Muscle of back (tissue), 11 donors: ENCODE measurements around the gene NIPAL3. TPM values are rescaled to one million over a fixed set of nuclear protein-coding genes. Genes with fewer than 3 reads are reported as not detected.
A peak's percentile ranks its signal among the peaks of the same experiment; 100 is the strongest.

Experiments used
- DNase-seq, 3 donors: peaks; one replicate each; pipeline versions ENCODE4 v3.0.0 to v3.0.0-alpha.2; 2013
- polyA plus RNA-seq, 10 donors: library from polyadenylated mRNA; unstranded; fragments of 120-200 nt; gene quantifications; one replicate each; pipeline ENCODE4 v1.2.1, GENCODE V29; 2013; ENCODE audit not compliant: insufficient read length in 10 of 10

The NIPAL3 gene
- polyA plus RNA-seq, 10 donors, result 3.4 to 6.1 (median 4.4) TPM

GRCh38 chr1:24390924-24391782, 24.4 kb upstream of the NIPAL3 start:
- peak in 2 of 3 donors; percentile 76 to 86 for DNase-seq

DNA sequence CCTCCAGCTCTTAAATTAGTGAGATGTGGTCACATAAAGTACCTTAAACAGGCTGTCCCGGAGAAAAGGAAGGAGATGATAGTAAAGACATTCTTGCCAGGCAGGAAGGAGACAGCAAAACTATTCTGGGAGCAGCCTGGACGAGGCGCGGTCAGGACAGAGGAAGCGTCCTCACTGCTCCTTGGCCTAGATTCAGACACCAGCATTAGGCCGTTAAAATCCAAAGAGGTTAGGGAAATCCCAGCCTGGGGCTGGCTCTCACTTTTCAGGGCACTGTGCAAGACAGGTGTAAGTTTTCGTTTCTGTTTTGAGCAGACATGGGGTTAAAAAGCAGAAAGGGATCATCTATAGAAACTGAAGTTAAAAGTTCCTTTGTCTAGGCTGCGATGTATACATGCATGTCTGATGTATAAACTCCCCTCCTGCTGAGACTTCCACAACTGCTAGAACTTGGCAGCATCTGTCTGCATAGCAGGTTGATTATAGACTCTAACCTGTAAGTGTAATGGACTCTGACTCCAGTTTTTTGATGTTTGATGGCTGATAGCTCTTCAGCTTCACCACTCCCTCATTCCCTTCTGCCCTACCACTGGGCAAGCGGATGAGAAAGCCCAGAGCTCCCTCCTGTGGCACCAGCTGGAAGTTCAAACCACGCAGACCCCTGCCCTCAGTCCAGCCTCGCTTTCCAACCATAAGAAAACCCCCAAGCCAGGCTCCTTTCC, 23.6 kb upstream of the NIPAL3 start:
- peak in 1 of 3 donors; percentile 74 for DNase-seq

DNA sequence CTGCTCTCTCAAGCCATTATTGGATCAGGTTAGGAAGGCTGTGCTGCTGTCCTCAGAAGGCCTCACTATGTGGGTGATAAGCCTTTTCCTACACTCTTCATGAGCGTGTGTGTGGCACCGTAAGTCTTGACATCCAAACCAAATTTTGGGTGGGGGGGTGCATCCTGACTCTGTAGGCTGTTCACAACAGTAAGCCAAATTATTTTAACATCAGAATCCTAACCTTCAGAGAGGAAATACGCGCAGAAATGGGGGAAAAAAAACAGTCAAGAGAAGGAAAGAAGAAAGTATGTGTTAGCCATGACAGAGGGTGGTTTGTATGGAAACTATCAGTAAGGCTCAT, 23.0 kb upstream of the NIPAL3 start:
- no peak for DNase-seq

- no peak for DNase-seq
Measured at GRCh38 chr1:24392982-24393650, 22.5 kb upstream of the NIPAL3 start.

GRCh38 chr1:24393892-24394291, 21.7 kb upstream of the NIPAL3 start:
- DNase-seq, result no peak

- DNase-seq, result no peak
Measured at GRCh38 chr1:24400065-24400464, 15.5 kb upstream of the NIPAL3 start.

DNA sequence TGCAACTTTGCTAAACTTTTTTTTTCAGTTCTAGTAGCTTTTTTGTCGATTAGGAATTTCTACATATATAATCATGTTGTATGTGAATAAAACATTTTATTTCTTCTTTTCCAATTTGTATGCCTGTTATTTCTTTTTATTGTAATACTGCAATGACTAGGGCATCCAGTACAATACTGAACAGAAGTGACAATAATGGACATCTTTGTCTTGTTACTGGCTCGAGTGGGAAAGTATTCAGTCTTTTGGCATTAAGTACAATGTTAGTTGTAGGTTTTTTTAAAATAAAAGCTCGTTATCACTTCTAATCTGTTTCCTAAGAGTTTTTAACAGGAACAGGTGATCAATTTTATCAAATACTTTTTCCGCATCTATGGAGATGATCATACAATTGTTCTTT, 11.8 kb upstream of the NIPAL3 start:
- DNase-seq, result no peak

GRCh38 chr1:24406788-24407187, 8.8 kb upstream of the NIPAL3 start:
- no peak for DNase-seq

- DNase-seq, result no peak
Measured at GRCh38 chr1:24409535-24409934, 6.1 kb upstream of the NIPAL3 start.

DNA sequence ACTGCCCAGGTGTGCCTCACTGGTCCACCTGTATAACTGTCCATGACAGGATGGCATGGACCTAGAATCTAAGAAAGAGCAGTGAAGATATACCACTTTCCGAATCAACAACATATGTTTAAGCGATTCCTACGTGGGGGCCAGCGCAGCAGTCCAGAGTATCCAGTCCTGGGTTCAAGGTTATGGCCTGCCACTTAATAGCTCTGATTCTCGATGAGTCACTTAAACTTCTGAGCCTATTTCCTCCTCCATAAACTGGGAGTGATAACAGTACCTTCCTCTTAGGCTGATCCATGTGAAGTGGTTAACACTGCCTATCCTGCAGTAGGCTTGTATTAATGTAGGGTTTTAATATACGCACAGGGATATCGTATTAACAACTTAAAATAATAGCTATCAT, 4.9 kb upstream of the NIPAL3 start:
- no peak for DNase-seq

DNA sequence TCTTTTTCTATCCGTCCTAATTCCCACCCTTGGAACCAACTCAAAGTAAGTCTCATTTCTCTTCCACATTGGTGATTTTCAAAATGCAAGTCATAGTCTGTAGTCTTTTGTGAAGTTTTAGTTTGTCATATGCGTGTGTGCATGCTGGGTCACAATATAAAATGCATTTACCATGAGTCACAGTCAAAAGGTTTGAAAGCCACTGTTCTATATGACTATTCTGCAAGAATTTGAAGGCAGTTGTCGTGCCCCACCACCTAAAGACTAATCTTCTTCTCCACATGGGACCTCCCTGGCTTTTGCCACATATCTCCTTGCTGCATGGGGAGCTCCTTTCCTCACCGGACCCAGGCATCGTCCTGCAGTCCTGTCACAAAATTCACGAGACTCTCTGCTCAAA, 3.6 kb upstream of the NIPAL3 start:
- DNase-seq, result no peak

DNA sequence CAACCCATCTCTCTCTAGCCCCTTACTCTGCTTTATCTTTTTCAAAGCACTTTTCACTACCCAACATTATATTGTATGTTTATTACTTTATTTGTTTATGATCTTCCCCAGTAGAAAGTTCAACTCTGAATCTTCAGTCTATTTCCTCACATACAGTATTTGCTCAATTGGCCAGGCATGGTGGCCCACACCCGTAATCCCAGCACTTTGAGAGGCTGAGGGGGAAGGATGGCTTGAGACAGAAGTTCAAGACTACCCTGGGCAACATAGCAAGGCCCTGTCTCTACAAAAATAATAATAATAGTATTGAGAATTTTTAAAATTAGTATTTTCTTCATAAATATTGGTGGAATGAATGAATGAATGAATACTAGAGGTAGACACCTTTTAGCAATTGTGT, 3.2 kb upstream of the NIPAL3 start:
- DNase-seq, result no peak

DNA sequence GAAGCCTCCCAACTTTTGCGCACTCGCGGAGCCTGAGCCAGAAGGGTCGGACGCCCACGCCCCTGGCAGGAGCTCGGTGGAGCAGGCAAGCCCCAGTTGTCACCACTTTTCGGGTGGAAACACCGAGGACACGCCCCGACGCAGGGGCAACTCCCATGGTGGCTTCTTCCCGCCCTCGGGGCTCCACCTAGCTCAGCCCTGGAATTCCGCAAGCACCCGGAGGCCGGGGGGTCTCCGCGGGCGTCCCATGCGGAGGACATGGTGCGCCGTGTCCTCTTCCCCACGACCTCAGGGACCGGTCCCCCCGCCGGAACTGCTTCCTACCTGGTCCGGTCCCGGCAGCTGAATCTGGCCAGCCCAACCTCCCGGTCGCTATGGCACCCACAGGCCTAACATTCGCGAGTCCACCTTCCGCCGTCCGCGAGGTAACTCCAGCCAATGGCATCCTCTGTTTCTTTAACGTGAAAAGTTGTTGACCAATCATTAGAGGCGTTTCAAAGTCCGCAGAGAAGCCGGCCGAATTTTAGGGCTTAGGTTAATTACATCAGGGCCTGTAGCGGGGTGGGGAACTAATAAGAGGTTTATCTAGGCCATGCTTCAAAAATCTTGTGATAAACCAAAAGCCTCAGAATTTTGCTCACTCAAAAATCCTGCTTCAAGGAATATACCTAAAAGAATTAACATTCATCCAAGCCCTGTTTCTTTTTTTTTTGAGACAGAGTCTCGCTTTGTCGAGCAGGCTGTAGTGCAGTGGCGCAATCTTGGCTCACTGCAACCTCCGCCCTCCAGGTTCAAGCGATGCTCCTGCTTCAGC, 2.0 kb upstream of the NIPAL3 start, which contains the start of gene STPG1:
Gene STPG1 (minus strand): TSS at position 433 of the 814 bp plus-strand sequence. CDS start 12,394 bp downstream, outside the sequence.
- peak in 2 of 3 donors; percentile 85 to 91 for DNase-seq

- no peak for DNase-seq
Measured at GRCh38 chr1:24414775-24415333, 748 bp upstream of the NIPAL3 start.

DNA sequence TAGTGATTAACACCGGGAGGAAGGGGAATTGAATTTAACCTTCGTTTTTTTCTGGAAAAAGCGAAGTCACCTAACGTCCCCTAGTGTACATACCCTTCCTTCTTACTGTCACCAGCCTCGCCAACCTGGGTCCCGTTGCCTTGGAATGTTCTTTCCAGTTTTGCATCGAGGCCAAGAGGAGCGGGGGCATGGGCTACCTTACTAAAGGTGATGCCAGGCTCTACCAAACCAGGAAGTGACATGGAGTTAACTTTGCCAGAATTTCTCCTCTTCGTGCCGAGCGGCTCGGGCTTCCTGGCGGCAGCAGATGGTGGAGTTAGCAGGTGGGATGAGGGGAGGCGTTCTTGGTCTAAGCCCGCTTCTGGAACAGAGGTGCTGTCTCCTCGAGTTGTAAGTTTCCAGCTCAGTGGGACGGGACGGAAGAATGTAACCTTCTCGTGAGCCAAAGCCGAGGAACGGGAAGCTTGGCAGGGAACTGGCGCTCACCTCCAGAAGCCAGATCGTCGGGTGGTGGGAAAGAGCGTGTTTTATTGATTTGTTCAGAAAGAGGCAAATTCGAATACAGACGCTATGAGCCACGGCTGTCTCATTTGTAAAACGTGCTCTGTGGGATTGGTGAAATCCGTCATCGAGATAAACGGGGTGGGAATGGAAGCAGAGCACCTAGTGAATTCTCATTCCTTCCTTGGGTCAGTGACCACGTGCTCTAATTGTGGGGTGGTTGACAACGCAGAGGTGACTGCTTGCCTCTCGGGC, 486 bp downstream of the NIPAL3 start:
- peak in 1 of 3 donors; percentile 20 for DNase-seq

DNA sequence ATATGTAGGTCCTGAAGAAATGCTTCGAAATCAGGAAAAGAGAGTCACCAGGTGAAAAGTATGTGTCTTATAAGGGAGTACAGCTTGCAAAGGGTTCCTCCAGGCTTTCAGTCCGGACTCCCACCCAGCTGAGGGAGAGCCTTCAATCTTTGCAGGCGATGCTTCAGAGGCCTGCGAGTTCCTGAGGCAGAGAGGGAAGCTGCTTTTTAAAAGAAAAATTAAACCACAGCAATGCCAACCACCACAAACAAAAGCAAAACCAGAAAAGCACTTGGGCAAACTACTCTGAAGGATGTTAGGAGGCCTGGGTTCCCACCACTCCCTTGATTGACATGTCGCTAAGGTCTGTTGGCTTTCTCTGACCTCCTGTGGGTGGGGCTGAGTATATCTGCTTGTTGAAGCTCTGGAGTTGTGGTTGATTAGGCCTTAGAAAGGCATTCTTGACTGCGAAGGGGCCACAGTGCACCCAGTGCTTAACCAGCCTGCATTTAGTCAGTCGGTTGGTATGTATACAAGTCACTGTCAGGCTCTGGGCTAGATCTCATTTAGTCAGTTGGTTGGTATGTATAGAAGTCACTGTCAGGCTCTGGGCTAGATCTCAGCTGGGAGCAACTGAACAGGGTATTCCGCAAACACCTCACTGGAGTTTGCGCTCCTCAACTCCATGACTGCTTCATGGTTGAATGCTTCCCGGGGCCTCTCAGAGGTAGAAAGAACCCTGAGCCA, 1.2 kb downstream of the NIPAL3 start:
- DNase-seq, result peak in 1 of 3 donors; percentile 91

DNA sequence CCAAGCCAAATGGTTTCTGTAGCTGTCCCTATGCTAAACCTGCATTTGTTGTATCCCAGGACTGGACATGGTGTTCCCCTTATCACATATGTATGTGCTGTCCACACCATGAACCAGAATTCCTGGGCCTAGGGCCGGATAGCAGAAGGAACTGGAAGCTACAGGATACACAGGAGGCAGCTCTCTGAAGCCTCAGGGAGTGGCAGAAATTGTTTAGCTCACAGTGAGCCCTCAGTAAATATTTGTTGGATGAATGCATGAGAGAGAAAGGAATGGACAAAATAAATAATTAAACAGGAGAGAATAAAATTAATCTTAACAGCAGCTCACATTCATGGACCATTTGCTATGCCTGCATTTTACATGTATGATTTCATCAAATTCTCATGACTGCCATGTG, 2.1 kb downstream of the NIPAL3 start:
- no peak for DNase-seq

- DNase-seq, result peak in 1 of 3 donors; percentile 10
Measured at GRCh38 chr1:24418898-24419628, 3.5 kb downstream of the NIPAL3 start.

DNA sequence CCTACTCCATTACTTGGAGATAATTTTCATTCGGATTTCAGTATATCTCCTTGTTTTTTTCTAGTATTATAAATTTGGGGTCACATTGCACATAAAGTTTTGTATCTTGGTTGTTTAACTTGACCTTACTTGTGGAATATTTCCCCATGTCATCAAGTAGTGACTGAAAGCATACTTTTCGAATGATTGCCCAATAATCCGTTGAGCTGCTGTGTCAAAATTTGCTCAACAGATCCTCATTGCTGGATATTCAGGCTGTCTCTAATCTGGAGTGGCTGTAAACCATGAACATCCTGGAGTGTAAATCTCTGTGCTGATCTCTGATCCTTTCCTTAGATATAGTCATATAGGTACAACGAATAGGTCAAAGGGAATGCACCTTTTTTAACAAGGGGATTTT, 4.9 kb downstream of the NIPAL3 start:
- no peak for DNase-seq
